ENCODE data around the gene NPY2R. TPM values are rescaled to one million over a fixed set of nuclear protein-coding genes. Genes with fewer than 3 reads are reported as not detected.

The NPY2R gene
- total RNA-seq, 1 experiment from 2014 or later: 0.07 TPM

- TF ChIP-seq EZH2 (IDR thresholded peaks at IDR 0.05; ENCODE audit: low read length, unreplicated experiment) (no peak), CTCF (conservative IDR thresholded peaks at IDR 0.05; ENCODE audit: low read depth, low read length) (no peak), EZH2phosphoT487 (IDR thresholded peaks at IDR 0.05; ENCODE audit: borderline replicate concordance, low read length) (no peak)
- Histone ChIP-seq H3K4me3 (ENCODE audit: low read length) (no peak overlapping the region), H3K4me1 (ENCODE audit: insufficient read depth, low read length) (no peaks in the 10 kb centered on the region; the same call in 1 of the 2 replicates), H3K9ac (ENCODE audit: low read length) (no peak overlapping the region), H4K20me1 (ENCODE audit: low read length) (no peaks in the 10 kb centered on the region), H3K4me2 (ENCODE audit: low read length) (no peak overlapping the region), H3K27me3 (ENCODE audit: low read length) (no peaks in the 10 kb centered on the region), H3K79me2 (ENCODE audit: low read length) (no peaks in the 10 kb centered on the region), H2AFZ (ENCODE audit: low read length) (no peak overlapping the region), H3K9me3 (ENCODE audit: low read length) (no peaks in the 10 kb centered on the region), H3F3A (ENCODE audit: low read length, unreplicated experiment) (no peaks in the 10 kb centered on the region), H3K36me3 (ENCODE audit: low read depth, low read length) (no peaks in the 10 kb centered on the region), H3K27ac (ENCODE audit: low read length) (no peak overlapping the region), H3K9me2 (replicated peaks; ENCODE audit: low read length) (no peaks in the 10 kb centered on the region)
- CTCF ChIA-PET: no interaction called here
- peak; percentile 29; the same call in 1 of the 2 replicates for ATAC-seq
- intact Hi-C loops (cut with micrococcal nuclease): loop anchor here (1.0 kb wide), 1 partner anchor 16 kb away; no protein-coding TSS in a partner anchor
- no peak for DNase-seq
- no TSS peak for BruUV-seq (replicated peaks)
- POLR2A ChIA-PET (ENCODE audit: unreplicated experiment): no interaction called here
These were observed 56.7 kb downstream of the NPY2R start for GRCh38 chr4:155265113-155265512.

Other genes with a start within 250 kb of the NPY2R start
- 3.6 and 10.6 TPM in 2 replicates for gene MAP9, start 168.3 kb downstream of the NPY2R start, total RNA-seq (2014; rRNA removed)

Measured in PC-3 (cell line).